Gastrocnemius medialis (tissue), 4 donors: Measurements from ENCODE around the gene NXPH3. TPM values are rescaled to one million over a fixed set of nuclear protein-coding genes. Genes with fewer than 3 reads are reported as not detected.
A peak's percentile ranks its signal among the peaks of the same experiment; 100 is the strongest.

Experiments
- ATAC-seq, 2 donors: fragments of 150-250 bp; one replicate each; pipeline ENCODE4 v1.9.1; 2016
- DNase-seq, 2 donors: peaks; one replicate each; pipeline ENCODE4 v3.0.0-alpha.2; 2019
- H3K27ac ChIP-seq, 4 donors: fragments of 200-600 bp; sonication (generic); 1 replicate in 1 of 4; 2 replicates in 3 of 4; pipeline ENCODE4 v1.5.1; 2016 to 2018; ENCODE audit warnings: mild to moderate bottlenecking in 2 of 4, moderate library complexity in 1 of 4
- H3K27me3 ChIP-seq, 3 donors: fragments of 200-600 bp; sonication (generic) in 2 of 3; 1 replicate in 1 of 3; 2 replicates in 2 of 3; pipeline versions ENCODE4 v1.5.1 to v1.6.0; 2016 to 2019; ENCODE audit warnings: mild to moderate bottlenecking in 1 of 3, moderate library complexity in 1 of 3
- H3K36me3 ChIP-seq, 2 donors: fragments of 200-600 bp; sonication (generic) in 1 of 2; one replicate each; pipeline ENCODE4 v1.5.1; 2017 to 2018
- H3K4me1 ChIP-seq, 2 donors: fragments of 200-600 bp; sonication (generic) in 1 of 2; one replicate each; pipeline ENCODE4 v1.5.1; 2016 to 2017; ENCODE audit warnings: mild to moderate bottlenecking in 2 of 2
- H3K4me3 ChIP-seq, 4 donors: fragments of 200-600 bp; sonication (generic) in 3 of 4; 1 replicate in 1 of 4; 2 replicates in 3 of 4; pipeline ENCODE4 v1.5.1; 2016 to 2019; ENCODE audit warnings: mild to moderate bottlenecking in 2 of 4
- H3K9me3 ChIP-seq, 3 donors: fragments of 200-600 bp; sonication (generic) in 2 of 3; 1 replicate in 1 of 3; 2 replicates in 2 of 3; pipeline ENCODE4 v1.5.1; 2016 to 2019
- POLR2A ChIP-seq, 2 donors: fragments of 450-650 bp; IDR thresholded peaks; one replicate each; pipeline ENCODE4 v1.6.1; 2017; ENCODE audit warnings: antibody characterized with exemption in 2 of 2, mild to moderate bottlenecking in 2 of 2, moderate library complexity in 2 of 2
- in situ Hi-C, 4 donors: fragments of 200-750 bp; cut with MboI; loops; one replicate each; pipeline versions ENCODE4 v1.15.0 to v1.8.0; 2017; ENCODE audit warnings: low sequenced_read_pairs in 4 of 4
- intact Hi-C: fragments of 100-400 bp; cut with DNase I; formaldehyde crosslinking; loops from one replicate; pipeline ENCODE4 v1.15.1; 2023; ENCODE audit warnings: low total_unique reads
- total RNA-seq, 4 donors: library from RNA; depleted of rRNA; stranded (reverse); fragments of >200 nt; gene quantifications; one replicate each; pipeline versions ENCODE4 v1.1.0 to v1.2.3, GENCODE V29; 2016
- TF ChIP-seq, protein P1 (sequence below), 5 experiments: fragments of 450-650 bp in 3 of 5; fragments of 200-600 bp in 2 of 5; sonication (generic) in 2 of 5; IDR thresholded peaks in 4 of 5; conservative IDR thresholded peaks in 1 of 5; 1 replicate in 4 of 5; 2 replicates in 1 of 5; pipeline ENCODE4 v1.5.1; 2016 to 2019; ENCODE audit warnings: antibody characterized with exemption in 5 of 5, mild to moderate bottlenecking in 3 of 5, moderate library complexity in 3 of 5

Gene NXPH3
- total RNA-seq, 4 donors from 2014 or later, result 1.3 to 3.0 (median 1.7) TPM

DNA sequence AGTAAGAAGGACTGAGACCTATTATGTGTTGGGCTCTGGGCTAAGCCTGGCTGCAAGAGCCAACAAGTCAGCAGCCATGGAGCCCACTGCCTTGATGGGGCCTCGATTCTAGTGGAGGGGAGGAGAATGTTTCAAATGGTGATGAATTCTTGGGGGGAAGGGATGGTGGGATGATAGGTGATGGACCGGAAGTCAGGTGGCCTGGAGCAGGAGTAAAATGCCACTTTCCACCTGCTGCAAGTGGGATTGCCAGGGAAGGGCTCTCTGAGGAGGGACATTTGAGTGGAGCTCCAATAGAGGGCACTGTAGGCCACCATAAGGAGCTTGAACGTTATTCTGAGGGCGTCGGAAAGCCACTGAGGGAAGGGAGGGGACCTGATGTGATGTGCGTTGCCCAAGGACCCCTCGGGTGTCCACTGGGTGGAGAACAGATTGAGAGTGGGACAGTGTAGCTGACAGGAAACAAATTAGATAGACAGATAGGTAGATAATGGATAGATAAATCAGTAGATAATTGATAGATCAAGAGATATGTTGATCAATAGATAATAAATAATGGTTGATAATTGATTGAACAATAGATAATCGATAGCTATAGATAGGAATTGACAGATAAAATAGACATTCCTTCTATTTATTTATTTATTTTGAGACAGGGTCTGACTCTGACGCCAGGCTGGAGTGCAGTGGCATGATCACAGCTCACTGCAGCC, 18.2 kb upstream of the NXPH3 start:
- ATAC-seq (peak; percentile 45 to 63), DNase-seq (no peak)
- Histone ChIP-seq H3K36me3 (no peaks in the 10 kb centered on the region), H3K4me3 (no peak overlapping the region), H3K27ac (no peak overlapping the region), H3K27me3 (no peaks in the 10 kb centered on the region), H3K4me1 (peaks cover 5 to 6% of the 10 kb centered on the region in 2 donors), H3K9me3 (no peaks in the 10 kb centered on the region)
- TF ChIP-seq, protein P1, sequence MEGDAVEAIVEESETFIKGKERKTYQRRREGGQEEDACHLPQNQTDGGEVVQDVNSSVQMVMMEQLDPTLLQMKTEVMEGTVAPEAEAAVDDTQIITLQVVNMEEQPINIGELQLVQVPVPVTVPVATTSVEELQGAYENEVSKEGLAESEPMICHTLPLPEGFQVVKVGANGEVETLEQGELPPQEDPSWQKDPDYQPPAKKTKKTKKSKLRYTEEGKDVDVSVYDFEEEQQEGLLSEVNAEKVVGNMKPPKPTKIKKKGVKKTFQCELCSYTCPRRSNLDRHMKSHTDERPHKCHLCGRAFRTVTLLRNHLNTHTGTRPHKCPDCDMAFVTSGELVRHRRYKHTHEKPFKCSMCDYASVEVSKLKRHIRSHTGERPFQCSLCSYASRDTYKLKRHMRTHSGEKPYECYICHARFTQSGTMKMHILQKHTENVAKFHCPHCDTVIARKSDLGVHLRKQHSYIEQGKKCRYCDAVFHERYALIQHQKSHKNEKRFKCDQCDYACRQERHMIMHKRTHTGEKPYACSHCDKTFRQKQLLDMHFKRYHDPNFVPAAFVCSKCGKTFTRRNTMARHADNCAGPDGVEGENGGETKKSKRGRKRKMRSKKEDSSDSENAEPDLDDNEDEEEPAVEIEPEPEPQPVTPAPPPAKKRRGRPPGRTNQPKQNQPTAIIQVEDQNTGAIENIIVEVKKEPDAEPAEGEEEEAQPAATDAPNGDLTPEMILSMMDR (IDR thresholded peaks at IDR 0.05 in 4 of 5, conservative IDR thresholded peaks at IDR 0.05 in 1 of 5), result peak in 4 of 5 experiments; percentile 36 to 59 (median 48)
- TF ChIP-seq POLR2A (IDR thresholded peaks at IDR 0.05), result no peak
- intact Hi-C loops (no loop called here), in situ Hi-C loops (loop anchor here (10.0 to 25.0 kb wide), 3 partner anchors 123 to 430 kb away; partner anchors contain the start of gene DLX3 (in 3 of the 4))

DNA sequence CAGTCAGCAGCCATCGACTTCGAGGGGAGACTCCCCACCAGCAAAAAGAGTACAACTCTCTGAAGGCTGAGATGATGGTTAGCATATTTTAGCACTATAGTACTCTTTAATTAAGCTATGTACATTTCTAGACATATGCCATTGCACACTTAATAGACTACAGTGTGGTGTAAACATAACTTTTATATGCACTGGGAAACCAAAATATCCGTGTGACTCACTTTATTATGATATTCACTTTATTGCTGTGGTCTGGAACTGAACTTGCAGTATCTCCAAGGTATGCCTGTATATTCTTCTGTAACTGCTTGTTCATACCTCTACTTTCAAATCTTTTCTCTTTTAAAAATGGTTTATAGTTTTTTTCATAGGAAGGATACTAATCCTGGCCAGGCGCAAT, 11.0 kb upstream of the NXPH3 start:
- H3K4me1 ChIP-seq, result peaks cover 31 to 33% of the 10 kb centered on the region in 2 donors
- no peak for TF ChIP-seq POLR2A (IDR thresholded peaks at IDR 0.05)
- TF ChIP-seq, protein P1 (IDR thresholded peaks at IDR 0.05 in 4 of 5, conservative IDR thresholded peaks at IDR 0.05 in 1 of 5), result no peak
- no peaks in the 10 kb centered on the region for H3K27me3 ChIP-seq
- in situ Hi-C loops, result loop anchor here (5.0 to 25.0 kb wide), 9 partner anchors 130 to 430 kb away; partner anchors contain the start of genes DLX3 (in 4 of the 4), TAC4 (in 2 of the 4) and KAT7 (in 1 of the 4)
- ATAC-seq (no peak), DNase-seq (no peak)
- H3K36me3 ChIP-seq, result no peaks in the 10 kb centered on the region
- H3K4me3 ChIP-seq, result no peak overlapping the region
- peak overlapping the region in 2 of 4 donors; percentile 39 to 91 for H3K27ac ChIP-seq
- H3K9me3 ChIP-seq, result no peaks in the 10 kb centered on the region
- intact Hi-C loops, result loop anchor here (5.0 kb wide), 4 partner anchors 78 to 288 kb away; partner anchors contain the start of genes KAT7 and SPOP

DNA sequence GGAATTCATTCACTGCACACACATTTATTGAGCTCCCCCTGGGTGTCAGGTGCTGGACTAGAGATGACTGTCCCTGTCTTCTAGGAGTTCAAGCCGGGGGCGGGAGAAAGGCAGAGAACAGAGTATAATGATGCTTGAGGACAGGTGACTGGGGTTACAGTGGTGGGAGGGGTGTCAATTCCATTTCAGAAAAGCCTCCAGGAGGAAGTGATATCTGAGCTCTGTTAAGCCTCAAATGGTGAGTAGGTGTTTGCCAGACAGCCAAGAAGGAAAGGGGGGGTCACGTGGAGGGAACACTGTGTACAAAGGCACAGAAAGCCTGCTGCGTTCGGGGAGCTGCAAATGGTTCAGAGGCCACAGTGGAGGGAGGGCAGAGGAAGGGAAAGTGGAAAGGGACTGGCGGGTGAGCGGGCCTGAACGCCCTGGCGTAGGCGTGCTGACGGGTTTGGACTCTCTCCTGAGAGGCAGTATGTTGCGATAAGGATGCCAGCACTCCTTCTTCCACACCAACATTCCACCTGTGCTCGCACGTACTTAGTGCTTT, 9.7 kb upstream of the NXPH3 start:
- H3K9me3 ChIP-seq, result no peaks in the 10 kb centered on the region
- peak; percentile 28 to 56 for TF ChIP-seq POLR2A (IDR thresholded peaks at IDR 0.05)
- TF ChIP-seq, protein P1 (IDR thresholded peaks at IDR 0.05 in 4 of 5, conservative IDR thresholded peaks at IDR 0.05 in 1 of 5), result no peak
- no peaks in the 10 kb centered on the region for H3K36me3 ChIP-seq
- peaks cover 34 to 38% of the 10 kb centered on the region in 2 donors for H3K4me1 ChIP-seq
- H3K4me3 ChIP-seq, result peak overlapping the region in 2 of 4 donors; percentile 2 to 20
- in situ Hi-C loops (loop anchor here (5.0 to 25.0 kb wide), 9 partner anchors 131 to 429 kb away; partner anchors contain the start of genes DLX3 (in 4 of the 4), TAC4 (in 2 of the 4) and KAT7 (in 1 of the 4)), intact Hi-C loops (loop anchor here (5.0 kb wide), 4 partner anchors 76 to 286 kb away; partner anchors contain the start of genes KAT7 and SPOP)
- no peaks in the 10 kb centered on the region for H3K27me3 ChIP-seq
- peak; percentile 93 to 96 for DNase-seq
- ATAC-seq, result peak; percentile 78 to 84
- H3K27ac ChIP-seq, result peak overlapping the region; percentile 88 to 95 (median 91)

DNA sequence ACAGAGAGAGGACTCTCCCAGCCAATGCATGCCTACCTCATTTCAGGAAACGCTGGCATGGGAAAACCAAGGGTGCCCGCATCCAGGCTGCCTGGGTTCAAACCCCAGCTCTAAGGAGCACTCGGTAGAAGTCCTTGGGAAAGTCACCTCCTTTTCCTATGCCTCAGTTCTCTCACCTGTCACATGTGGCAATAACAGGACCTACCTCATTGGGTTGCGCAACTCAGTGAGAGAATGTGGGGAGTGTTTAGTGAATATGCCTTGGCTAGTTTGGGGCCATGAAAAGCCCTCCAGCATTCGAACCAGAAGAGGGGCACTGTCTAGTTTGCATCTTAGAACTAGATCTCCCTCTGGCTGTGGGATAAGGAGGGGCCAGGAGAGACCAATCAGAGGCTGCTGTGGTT, 9.0 kb upstream of the NXPH3 start:
- DNase-seq, result no peak
- Histone ChIP-seq H3K36me3 (no peaks in the 10 kb centered on the region), H3K9me3 (no peaks in the 10 kb centered on the region), H3K4me1 (peaks cover 34 to 38% of the 10 kb centered on the region in 2 donors), H3K4me3 (peak overlapping the region in 1 of 4 donors; percentile 20), H3K27me3 (no peaks in the 10 kb centered on the region), H3K27ac (peak overlapping the region; percentile 88 to 95 (median 91))
- ATAC-seq, result peak in 1 of 2 donors; percentile 8
- intact Hi-C loops (loop anchor here (5.0 kb wide), 4 partner anchors 76 to 286 kb away; partner anchors contain the start of genes KAT7 and SPOP), in situ Hi-C loops (loop anchor here (5.0 to 25.0 kb wide), 9 partner anchors 132 to 428 kb away; partner anchors contain the start of genes DLX3 (in 4 of the 4), TAC4 (in 2 of the 4) and KAT7 (in 1 of the 4))
- TF ChIP-seq, protein P1 (IDR thresholded peaks at IDR 0.05 in 4 of 5, conservative IDR thresholded peaks at IDR 0.05 in 1 of 5), result no peak
- TF ChIP-seq POLR2A (IDR thresholded peaks at IDR 0.05), result no peak
